Lung (tissue), 12 donors: ENCODE measurements around the gene TMEM45A. TPM values are rescaled to one million over a fixed set of nuclear protein-coding genes. Genes with fewer than 3 reads are reported as not detected.

Experiments
- ATAC-seq: fragments of 200-7000 bp; cut with Tn5 transposase; one replicate; pipeline ENCODE4 v1.9.1; 2020; ENCODE audit warnings: moderate number of reproducible peaks; ENCODE audit not compliant: insufficient read depth, low FRiP score
- DNase-seq, 3 donors: peaks; one replicate each; pipeline ENCODE4 v3.0.0-alpha.2; 2013 to 2017
- H3K27ac ChIP-seq, 2 donors: one replicate each; pipeline ENCODE4 v1.5.1; 2013; ENCODE audit warnings: mild to moderate bottlenecking in 2 of 2, moderate library complexity in 2 of 2, control low read depth in 1 of 2, inconsistent platforms in 1 of 2, low read depth in 1 of 2, low read length in 1 of 2
- H3K27me3 ChIP-seq, 3 donors: one replicate each; pipeline ENCODE4 v1.5.1; 2013; ENCODE audit warnings: low read length in 2 of 3; ENCODE audit not compliant: control insufficient read depth in 3 of 3, insufficient read depth in 3 of 3
- H3K36me3 ChIP-seq, 4 donors: one replicate each; pipeline ENCODE4 v1.5.1; 2013; ENCODE audit warnings: low read length in 4 of 4, mild to moderate bottlenecking in 1 of 4, moderate library complexity in 1 of 4; ENCODE audit not compliant: control insufficient read depth in 4 of 4, insufficient read depth in 4 of 4
- H3K4me1 ChIP-seq, 5 donors: one replicate each; pipeline ENCODE4 v1.5.1; 2013; ENCODE audit warnings: low read length in 5 of 5, mild to moderate bottlenecking in 2 of 5, moderate library complexity in 1 of 5; ENCODE audit not compliant: control insufficient read depth in 5 of 5, insufficient read depth in 5 of 5
- H3K4me3 ChIP-seq: one replicate; pipeline ENCODE4 v1.5.1; 2013; ENCODE audit warnings: mild to moderate bottlenecking, control low read depth, moderate library complexity
- H3K9ac ChIP-seq, 2 donors: one replicate each; pipeline ENCODE4 v1.5.1; 2013; ENCODE audit warnings: low read length in 2 of 2, control low read depth in 1 of 2; ENCODE audit not compliant: insufficient read depth in 1 of 2
- H3K9me3 ChIP-seq, 4 donors: one replicate each; pipeline ENCODE4 v1.5.1; 2013; ENCODE audit warnings: low read length in 3 of 4, mild to moderate bottlenecking in 1 of 4, moderate library complexity in 1 of 4; ENCODE audit not compliant: control insufficient read depth in 4 of 4, insufficient read depth in 3 of 4
- WGBS, 2 donors: extraction: QIAGEN DNeasy Blood & Tissue Kit; methylation state at CpG; one replicate each; pipeline ENCODE4 v1.1.7; 2013; 5-methylcytosine and 5-hydroxymethylcytosine counted together
- polyA plus RNA-seq, 2 donors: library from polyadenylated mRNA; stranded (reverse); fragments of 200-250 nt; gene quantifications; one replicate each; pipeline ENCODE4 v1.2.1, GENCODE V29; 2013
- total RNA-seq, 2 donors: library from RNA; depleted of rRNA in 1 of 2; stranded (reverse); fragments of >200 nt in 1 of 2; gene quantifications; one replicate each; pipeline ENCODE4 v1.2.1, GENCODE V29; 2014 to 2021
- TF ChIP-seq, protein P1 (sequence below): IDR thresholded peaks from 2 replicates; pipeline ENCODE4 v1.5.1; 2012; ENCODE audit warnings: mild to moderate bottlenecking; ENCODE audit errors: control extremely low read depth, extremely low read depth
- donor health status: control.
- donor health status: control.
- donor health status: Bipolar disorder and iron deficiency.
- donor health status: healthy.
- donor health status: DM: yes; HTN: yes; CAD: no.

TMEM45A gene
- total and polyA plus RNA-seq, 4 donors = 7.8 to 37.6 (median 26.0) TPM

DNA sequence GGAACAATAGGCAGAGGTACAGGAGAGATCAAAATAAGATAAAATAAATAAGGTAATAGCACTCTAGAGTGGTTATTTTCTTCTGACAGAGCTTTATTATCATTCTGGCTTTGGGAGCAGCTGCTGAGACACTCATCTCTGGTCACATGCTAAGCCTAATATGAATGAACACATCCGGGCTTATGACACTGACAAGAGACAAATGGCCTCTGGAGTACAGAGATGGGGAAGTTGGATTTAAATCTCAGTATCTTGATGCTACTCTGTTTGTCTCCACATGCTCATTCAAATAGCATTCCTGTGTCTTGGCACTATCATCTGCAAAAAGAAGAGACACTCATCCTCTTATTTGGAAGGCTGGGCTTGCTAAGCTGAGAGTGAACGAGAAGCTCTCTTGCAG, 55.6 kb downstream of the TMEM45A start:
- H3K4me3 ChIP-seq = no peak overlapping the region
- DNase-seq (no peak), ATAC-seq (no peak)
- 34 to 63% methylated on average over 2 of the region's 2 CpGs for WGBS, 2 donors
- H3K36me3 ChIP-seq = peaks cover 0 to 3% (median 0%) of the 10 kb centered on the region in 4 donors
- H3K4me1 ChIP-seq = no peaks in the 10 kb centered on the region
- H3K27me3 ChIP-seq = no peaks in the 10 kb centered on the region
- H3K9ac ChIP-seq = no peak overlapping the region
- TF ChIP-seq, protein P1, sequence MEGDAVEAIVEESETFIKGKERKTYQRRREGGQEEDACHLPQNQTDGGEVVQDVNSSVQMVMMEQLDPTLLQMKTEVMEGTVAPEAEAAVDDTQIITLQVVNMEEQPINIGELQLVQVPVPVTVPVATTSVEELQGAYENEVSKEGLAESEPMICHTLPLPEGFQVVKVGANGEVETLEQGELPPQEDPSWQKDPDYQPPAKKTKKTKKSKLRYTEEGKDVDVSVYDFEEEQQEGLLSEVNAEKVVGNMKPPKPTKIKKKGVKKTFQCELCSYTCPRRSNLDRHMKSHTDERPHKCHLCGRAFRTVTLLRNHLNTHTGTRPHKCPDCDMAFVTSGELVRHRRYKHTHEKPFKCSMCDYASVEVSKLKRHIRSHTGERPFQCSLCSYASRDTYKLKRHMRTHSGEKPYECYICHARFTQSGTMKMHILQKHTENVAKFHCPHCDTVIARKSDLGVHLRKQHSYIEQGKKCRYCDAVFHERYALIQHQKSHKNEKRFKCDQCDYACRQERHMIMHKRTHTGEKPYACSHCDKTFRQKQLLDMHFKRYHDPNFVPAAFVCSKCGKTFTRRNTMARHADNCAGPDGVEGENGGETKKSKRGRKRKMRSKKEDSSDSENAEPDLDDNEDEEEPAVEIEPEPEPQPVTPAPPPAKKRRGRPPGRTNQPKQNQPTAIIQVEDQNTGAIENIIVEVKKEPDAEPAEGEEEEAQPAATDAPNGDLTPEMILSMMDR = no peak
- H3K27ac ChIP-seq = no peak overlapping the region
- H3K9me3 ChIP-seq = no peaks in the 10 kb centered on the region

DNA sequence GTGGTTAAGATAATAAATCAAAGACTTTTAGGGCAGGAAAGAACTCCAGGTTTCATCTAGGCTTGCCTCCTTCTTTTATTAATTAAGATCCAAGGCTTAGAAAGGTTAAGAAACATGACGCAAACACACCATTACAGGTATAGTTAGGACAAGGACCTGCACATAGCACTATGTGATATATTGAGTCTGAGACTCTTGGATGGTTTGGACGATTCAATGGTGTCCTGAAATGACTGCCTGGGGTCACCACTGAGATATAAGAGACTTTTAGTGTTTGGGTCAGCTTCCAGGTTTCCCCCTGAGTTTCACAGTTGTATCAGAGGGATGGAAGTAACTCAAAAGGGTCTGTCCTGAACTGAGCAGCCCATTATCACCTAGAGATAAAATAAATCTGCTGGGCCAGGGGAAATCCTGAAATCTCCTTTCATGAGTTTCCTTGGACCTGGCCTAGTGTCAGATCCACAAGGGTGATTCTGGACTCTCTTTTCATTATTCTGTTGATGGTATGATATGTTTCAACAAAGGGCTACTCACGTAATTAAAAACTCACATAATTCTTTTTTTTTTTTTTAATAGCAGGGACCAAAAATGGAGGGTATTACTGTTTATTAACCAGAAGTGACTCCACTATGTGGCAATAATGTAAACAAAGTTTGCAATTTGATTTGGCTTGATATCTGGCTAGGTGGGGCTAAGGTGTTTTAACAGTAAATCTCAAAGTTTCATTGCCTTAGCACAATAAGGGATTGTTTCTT, 61.4 kb downstream of the TMEM45A start:
- no peaks in the 10 kb centered on the region for H3K27me3 ChIP-seq
- no peak overlapping the region for H3K4me3 ChIP-seq
- H3K36me3 ChIP-seq = peaks cover 0 to 8% (median 3%) of the 10 kb centered on the region in 4 donors
- no peak for DNase-seq
- no peak overlapping the region for H3K9ac ChIP-seq
- 80 to 93% methylated on average over 3 of the region's 3 CpGs for WGBS, 2 donors
- no peaks in the 10 kb centered on the region for H3K9me3 ChIP-seq
- H3K27ac ChIP-seq = no peak overlapping the region
- peaks cover 0 to 5% (median 0%) of the 10 kb centered on the region in 5 donors for H3K4me1 ChIP-seq
- TF ChIP-seq, protein P1 = no peak
- ATAC-seq = no peak

DNA sequence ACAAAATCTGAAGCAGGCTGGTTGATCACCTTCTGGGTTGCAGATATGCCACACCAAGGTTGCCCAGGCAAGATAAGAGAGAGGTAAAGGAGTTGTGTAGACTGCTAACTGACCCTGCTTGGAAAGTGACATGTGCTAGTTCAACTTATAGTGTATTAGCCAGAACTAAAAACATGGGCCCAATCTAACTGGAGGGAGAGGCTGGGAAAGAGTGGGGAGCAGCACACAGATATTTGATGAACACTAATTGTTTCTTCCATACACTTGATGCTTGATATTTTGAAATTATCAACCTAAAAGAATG, 61.9 kb downstream of the TMEM45A start:
- no peak for ATAC-seq

More for the DNA sequence above, 61.9 kb downstream of the TMEM45A start:
- Histone ChIP-seq H3K27me3 (no peaks in the 10 kb centered on the region), H3K27ac (no peak overlapping the region), H3K4me3 (no peak overlapping the region), H3K4me1 (peaks cover 0 to 7% (median 0%) of the 10 kb centered on the region in 5 donors), H3K36me3 (peaks cover 0 to 8% (median 2%) of the 10 kb centered on the region in 4 donors), H3K9me3 (no peaks in the 10 kb centered on the region), H3K9ac (no peak overlapping the region)
- TF ChIP-seq, protein P1 = no peak
- no peak for DNase-seq
